SK-N-MC (cell line): Measurements from ENCODE around the gene FHOD3.

Experiments
- EZH2 ChIP-seq: fragments of 200-600 bp; sonication (generic); IDR thresholded peaks from one replicate; pipeline ENCODE4 v1.6.1; 2017; ENCODE audit warnings: antibody characterized with exemption
- POLR2AphosphoS5 ChIP-seq: IDR thresholded peaks from 2 replicates; pipeline ENCODE4 v1.6.1; 2012; ENCODE audit warnings: mild to moderate bottlenecking, low read depth, low read length, borderline replicate concordance

- TF ChIP-seq EZH2 (no peak), POLR2AphosphoS5 (no peak)
Observed at GRCh38 chr18:36532394-36532793, 234.9 kb downstream of the FHOD3 start.
